ENCODE data around the gene LRPPRC.

LRPPRC gene

DNA sequence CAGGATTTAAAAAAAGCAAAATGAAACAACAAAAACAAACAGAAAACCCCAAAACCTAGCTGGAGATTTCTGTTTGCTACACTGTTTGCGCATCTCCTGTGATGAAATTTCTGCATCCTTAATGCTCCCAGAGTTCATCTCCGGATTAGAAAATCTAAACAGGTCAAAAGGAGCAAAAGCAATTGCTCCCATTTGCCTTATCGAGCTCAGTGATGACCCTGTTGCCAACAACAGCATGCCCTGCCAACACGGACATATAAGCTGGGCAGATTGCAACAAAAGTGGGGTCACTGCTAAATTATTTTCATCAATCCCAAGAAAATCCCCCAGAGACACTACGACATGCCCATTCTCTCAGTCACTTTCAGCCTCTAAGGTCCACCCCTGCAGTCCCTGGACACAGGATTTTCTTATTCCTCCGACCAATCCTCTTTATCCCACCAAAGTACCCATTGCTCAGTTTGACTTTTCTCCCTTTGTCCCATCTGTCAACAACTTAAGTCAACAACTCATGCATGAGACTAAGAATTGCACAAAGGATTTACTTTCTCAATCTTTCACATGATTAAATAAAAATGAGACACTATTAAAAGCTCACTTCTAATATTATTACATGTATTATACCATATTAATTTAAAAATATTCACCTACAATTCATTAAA is 89.2 kb downstream of the LRPPRC start:
- ATAC-seq = no peak

DNA sequence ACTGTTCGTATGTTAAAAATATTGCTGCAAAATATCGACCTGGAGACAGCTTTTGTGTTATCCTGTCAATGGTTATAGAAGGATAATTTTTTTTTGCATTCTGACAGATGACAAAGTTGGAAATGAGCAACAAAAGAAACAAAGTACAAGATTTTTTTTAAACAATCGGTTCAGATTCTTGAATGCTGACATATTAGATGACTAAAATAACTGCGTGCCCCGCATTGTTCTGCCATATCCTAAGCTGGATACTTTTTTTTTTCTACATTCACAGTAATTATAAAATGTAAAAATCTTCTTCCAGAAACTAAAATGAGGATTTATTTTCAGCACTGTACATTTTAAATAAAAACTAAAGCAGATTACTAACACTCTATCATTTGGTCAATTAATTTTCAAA is 89.9 kb downstream of the LRPPRC start:
- ATAC-seq = no peak

DNA sequence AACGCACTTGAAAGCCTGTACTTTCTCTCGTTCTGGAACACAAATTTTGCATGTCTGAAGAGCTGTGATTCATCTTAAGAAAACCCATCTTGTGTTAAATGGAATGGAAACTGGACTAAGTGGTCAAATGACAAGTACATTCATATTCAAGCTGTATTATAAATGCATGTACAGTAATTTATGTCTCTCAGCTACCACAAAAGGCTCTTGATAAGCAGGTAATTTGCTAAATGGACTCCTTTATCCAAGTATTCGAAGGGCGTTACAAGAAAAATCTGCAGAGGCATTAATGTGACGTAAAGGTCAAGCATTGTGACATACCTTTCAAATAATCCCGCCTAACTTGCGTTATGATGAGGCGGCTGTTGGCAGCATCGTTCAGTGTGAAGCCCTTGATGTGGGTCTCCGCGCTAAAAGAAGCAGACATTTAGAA is 90.4 kb downstream of the LRPPRC start:
- peak; percentile 41 to 77 for ATAC-seq

DNA sequence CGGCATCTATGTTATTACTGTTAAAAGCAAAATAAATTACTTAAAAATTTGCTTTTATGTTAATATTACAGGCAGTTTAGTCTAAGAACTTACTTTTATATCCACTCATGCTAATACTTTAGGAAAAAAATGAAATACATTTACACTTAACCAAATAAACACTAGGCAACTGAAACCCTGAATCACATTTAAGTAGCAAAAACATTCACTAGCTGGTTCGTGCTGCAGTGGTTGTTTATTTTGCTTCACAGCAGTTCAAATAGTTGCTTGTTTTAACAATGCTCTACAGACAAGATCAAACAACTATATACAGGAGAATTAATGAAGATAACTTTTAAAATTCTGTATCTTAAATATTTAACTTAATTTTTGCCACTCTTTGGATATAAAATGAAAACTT is 96.2 kb downstream of the LRPPRC start:
- no peak for ATAC-seq

DNA sequence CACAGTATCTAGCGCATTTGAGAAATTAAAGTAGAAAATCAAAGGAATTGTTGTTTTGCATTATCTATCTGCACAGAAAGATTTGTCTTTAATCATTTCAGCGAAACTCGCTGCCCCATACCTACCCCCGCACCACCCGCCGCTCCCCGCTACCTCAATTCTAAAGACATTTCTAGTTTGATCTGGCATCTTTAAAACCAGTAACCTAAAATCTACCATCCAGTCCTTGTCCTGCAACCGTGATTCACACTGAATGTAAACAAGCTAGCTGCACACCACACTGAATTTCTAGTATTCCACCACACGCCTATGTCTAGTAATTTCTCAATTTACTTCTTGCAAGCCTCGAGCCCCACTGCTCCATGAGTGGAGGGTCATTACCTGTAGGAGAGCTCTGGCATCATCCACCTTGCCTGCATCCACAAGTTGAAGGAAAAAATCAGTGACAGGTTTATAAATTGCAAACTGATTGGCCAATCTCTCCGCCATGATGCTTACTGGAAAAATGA is 96.9 kb downstream of the LRPPRC start:
- ATAC-seq = no peak

DNA sequence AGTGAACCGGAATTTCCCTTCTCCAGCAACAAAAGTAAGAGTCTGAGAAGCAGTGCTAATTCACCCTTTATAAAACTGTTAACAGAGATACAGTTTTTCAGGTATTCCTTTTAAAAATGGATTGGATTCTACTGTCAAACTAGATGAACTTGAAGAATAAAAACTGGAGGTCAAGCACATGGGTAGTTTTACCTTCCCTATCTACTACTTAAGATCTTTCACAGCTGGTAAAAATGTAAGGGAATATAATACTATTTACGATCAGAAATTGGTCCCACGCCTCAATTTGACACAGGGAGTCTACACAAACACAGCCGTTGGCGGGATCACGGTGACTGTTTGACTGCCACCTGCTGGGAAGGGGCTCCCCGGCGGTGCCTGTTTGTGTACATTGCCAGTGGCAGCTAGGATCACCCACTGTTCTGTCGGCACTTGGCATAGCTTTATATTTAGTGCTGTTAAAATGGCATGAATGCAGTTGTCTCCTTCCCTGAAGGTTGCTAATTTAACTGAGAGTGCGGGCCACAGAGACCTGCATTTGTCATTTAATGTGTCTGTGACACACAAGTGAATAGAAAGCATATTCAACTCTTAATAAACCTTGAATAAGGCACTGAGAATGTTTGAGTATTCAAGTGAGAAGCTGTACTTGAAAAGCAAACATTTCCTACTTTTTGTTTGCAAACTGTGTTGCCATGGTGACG is 97.5 kb downstream of the LRPPRC start:
- ATAC-seq = no peak

DNA sequence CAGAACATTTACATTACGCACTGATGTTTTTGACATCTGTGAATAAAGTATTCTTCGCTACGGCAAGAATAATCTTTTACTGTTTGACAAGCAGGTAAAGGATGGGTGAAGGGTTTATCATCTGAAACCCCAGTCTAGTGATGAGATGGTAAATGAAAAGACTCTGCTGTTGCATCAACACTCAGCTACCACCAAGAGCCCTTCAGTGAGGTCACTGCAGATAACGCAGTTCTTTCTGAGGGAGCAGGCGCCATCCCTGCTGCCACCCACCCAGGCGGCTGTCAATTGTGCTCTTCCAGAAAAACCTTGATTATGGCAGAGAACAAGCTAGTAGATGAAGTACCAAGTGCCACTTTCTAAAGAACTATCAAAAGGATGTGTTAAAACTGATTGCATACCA is 98.3 kb downstream of the LRPPRC start:
- no peak for ATAC-seq

DNA sequence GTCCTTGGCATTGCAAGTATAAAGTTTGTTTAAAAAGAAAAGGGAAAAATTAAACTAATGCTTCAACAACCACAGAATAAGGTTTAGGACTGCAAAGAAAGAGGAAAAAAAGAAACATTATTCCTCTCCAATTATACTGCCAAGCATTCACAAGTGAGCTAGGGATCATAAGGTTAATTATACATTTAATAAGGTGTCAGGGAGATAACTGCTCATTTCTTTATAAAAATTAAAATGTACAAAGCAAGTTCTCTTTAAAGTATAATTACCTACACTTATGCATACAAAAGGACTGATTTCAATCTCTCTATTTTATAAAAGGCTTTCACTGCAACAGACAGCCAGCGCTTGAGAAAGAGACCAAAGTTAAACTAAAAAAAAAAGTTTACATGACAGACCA is 98.9 kb downstream of the LRPPRC start:
- ATAC-seq = no peak

DNA sequence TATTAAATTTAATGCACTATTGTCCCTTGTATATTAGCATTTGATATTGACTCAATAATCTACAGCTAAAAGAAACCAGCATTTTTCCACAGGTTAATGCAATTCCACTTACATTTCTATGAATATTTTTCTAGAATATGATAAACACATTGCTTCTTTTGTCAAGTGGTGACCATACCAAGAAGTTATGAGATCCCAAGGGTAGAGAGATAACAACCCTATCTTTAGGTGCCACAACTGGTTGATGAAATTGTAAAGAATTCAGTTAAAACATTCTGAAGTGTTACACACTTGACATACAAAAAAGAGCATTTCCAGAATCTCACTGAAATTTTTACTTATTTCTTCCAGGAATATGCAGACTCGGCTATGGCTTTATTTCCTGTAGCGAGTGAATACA is 101.0 kb downstream of the LRPPRC start:
- ATAC-seq = no peak

DNA sequence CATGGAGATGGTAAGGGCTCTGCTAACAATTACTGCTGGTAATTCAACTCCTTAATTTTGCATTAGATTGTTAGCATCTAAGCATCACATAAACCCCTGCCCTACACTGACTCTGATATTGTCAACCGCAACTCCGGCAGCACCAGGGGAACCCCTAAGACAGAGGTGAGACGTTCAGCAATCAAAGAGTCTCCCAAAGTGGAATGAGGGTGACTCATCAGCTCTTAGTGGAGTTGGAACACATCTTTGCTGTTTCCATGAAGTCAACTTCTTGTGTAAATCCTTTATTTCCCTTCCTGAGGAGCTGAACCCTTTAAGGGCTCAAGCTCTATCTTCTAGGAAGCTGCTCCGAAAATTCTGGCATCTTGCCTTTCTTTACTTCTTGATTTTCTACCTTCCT is 104.9 kb downstream of the LRPPRC start:
- no peak for ATAC-seq

DNA sequence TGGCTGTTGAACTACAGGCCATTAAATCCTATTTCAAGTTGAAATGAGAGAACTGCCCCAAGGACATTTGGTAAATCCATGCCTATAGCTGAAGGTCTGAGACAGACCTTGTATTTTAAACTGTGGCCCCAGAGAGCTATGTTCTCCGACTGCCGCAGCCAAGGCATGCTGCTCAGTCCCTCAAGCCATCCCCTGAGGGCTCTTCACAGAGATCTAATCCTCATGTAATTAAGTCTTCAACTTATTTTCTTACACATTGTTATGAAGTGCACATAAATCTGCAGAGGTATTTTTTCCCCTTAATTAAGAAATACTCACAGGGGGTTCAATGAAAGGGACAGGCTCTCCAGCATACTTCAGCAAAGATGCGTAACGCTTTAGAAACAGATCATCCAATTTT is 106.4 kb downstream of the LRPPRC start:
- ATAC-seq = no peak

DNA sequence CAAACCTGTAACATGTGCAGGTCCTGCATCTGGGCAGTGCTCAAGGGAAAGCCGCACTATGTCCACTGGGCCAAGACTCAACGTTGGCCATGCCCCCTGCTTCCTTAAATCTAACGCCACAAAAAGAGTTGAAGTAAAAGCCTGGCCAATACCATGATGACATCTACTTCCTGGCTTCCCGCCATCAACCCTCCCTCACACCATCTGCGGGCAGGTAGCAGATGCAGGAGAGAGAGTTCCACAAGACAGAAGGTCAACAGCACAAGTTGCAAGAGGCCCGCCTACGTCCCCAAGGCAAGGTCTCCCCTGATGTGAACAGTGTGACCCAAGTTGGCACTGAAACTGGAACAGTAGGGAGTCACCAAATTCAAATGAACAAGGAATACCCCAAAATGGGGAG is 108.6 kb downstream of the LRPPRC start:
- ATAC-seq = no peak

DNA sequence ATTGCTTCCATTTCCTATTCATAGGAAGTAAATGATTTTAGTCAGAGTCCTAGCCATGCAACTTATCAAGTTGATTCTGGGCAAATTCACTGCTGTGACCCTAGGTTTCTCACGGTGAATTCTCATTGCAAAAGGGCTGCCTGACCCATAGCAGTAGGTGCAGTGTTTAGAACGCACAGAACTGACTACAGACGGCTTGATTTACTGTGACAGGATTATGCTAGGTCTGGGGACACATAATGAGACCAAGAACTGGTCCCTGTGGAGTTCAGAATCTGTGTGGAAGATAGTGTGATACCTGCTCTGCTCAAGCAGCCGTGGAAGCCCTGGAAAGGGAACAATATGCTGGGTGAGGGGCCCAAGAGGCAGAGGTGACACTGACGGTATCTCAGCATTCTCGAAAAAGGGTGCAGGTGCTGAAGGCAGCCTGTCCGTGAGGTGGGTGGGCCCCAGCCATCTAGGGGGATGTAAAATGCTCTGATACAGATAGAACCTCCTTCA is 110.6 kb downstream of the LRPPRC start:
- no peak for ATAC-seq

DNA sequence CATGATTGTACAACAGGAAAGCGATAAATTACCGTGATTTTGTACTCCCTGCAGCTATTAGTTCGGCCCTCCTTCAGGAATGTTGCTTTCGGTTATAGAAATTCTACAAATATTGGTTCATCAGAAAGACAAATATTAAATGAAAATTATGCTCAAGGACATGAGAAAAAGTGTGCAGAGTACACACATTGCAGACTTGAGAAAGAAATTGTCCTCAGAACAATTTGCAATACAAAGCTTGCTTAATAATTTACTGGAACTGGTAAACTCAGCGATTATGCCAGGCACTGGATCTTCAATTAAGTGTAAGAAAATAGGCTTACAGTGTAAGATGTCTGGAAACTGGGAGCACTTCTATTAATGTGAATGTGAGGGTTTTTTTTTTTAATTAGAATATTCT is 111.1 kb downstream of the LRPPRC start:
- no peak for ATAC-seq

DNA sequence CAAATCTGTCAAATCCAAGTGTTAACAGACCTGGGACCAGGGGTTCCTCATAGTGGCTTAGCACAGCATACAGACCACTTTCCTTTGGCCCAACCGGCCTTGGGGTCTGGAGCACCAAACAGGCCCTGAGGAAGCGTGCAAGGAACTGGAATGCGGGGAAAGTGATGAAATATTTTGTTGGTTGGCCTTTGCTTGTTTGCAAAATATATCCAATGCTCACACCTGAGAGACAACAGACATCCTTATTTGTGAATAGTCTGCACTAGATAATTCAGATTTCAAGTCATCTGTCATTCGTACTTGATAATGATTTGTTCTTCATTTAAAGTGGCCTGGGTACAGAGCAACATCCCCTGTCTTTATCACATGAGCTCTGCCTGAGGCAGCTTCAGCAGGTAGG is 113.5 kb downstream of the LRPPRC start:
- ATAC-seq = no peak

DNA sequence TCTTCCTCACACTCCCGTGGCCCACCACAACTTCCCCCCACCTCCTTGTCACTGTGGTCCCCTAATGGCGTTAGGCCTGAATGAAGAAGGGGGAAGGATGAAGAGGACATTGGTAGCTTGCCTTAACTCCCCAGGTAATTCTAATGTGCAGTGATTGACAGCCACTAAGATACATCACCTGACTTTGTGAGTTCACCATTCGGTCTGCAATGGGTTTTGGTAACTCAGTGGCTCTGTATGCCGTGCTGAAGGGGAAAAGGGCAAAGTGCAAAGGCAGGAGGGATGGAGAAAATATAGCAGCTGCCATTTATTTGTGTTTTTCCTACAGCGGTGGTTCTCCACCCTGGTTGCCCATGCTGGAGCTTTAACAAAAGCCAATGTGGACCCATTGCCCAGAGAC is 114.8 kb downstream of the LRPPRC start:
- ATAC-seq = no peak

DNA sequence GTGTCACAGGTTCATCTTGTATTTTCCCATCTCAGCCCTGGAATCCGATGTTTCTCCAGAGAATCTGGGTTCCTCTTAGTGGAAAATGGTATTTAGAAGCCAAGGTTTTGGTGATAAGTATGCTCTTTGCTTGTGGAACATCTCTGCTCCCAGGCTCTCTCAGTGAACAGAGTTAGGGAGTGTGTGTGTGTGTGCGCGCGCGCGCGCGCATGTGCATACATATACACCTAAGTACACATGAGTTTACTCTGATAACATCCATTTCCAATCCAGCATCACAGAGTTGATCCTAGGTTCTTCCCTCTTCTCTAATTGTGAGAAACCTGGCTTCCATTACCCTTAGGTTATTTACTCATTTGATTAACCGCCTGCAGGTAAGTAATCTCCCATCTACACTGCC is 115.3 kb downstream of the LRPPRC start:
- no peak for ATAC-seq

DNA sequence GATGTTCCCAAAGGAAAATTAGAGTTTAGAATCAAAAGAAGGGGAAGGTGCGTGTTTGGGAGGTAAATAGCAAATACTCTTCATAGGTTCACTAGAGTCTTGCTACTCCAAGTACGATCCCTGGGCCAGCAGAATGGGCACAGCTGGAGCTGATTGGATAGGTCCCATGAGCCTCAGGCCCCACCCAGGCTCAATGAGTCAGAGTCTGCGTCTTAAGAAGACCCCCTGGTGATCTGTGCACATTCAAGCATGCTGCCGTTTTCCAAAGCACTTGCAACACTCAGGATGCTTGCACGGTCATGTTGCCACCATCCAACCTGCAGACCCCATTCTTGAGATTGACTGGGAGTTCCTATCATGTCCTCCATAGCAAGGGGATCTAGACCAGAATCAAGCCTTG is 116.5 kb downstream of the LRPPRC start:
- no peak for ATAC-seq

DNA sequence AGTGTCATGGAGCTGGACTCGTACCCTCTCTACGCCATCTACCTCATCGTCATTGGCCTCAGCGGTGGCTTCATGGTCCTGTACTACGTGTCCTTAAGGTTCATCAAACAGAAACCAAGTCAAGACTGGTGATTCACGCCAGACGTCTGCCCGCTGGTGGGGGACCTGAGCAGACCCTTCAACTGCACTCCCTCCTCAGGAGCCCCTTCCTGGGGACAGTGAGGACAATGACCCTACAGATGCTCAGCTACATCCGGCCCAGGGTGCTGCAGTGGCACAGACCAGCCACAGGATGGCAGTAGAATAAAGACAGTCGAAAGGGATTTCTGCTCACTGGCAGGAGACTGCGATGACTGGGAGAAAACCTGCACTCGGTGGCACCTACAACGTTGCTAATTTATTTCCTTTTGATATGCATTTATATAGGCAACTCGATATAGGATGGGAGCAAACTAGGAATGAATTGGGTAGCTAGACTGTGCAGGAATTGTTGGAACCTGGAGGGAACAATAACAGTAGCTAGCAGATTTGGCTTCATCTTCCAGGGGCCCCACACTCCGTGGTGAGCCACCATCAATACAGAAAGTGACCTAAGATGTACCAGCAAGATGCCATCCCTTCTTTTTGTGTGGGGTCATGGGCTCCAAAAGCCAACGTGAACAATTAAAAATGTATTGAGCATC is 117.9 kb downstream of the LRPPRC start:
- peak; percentile 60 to 80 for ATAC-seq

DNA sequence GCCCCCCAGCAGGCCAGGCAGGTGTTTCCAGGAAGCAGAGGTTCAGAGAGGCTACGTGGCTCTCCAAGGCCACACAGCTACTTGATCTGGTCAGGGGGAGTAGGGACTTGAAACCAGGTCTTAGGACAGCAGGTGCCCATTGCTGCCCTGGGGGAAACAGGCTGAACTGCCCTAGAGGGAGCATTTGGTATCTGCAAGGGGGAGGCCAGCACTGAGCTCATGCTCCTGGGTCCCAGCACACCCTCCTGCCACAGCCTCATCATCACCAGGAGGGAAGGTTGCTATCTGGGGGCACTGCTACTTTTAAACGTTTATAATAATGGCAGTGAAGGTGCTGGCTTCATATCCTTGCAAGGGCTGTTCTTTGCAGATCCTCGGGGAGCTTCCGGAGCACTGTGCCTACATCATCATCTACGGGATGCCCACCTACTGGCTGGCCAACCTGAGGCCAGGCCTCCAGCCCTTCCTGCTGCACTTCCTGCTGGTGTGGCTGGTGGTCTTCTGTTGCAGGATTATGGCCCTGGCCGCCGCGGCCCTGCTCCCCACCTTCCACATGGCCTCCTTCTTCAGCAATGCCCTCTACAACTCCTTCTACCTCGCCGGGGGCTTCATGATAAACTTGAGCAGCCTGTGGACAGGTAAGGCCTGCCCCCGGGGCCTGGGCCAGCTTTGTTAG is 120.9 kb downstream of the LRPPRC start:
- ATAC-seq = no peak

DNA sequence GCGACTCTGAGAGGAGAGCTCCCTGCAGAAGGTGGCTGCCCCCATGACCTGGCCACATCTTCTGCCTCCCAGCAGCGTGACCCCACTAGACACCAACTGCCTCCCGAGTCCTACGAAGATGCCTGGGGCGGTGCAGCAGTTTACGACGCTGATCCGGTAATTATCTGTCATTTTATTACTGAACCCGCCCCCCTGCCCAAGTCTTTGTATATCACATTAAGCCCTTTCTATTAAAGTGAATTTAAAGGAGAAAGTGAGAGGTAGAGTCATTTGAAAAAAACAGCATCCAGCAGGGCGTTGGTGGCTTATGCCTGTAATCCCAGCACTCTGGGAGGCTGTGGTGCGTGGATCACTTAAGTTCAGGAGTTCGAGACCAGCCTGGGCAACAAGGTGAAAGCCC is 123.6 kb downstream of the LRPPRC start:
- no peak for ATAC-seq

DNA sequence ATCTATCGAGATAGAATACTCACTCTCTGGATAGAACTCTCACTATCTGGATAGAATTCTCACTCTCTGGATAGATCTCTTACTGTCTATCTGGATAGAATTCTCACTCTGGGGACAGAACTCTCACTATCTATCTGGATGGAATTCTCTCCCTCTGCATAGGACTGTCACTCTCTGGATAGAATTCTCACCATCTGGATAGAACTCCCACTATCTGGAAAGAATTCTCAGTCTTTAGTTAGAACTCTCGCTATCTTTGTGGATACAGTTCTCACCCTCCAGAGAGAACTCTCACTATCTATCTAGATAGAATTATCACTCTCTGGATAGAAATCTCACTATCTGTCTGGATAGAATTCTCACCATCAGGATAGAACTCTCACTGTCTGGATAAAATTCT is 140.5 kb downstream of the LRPPRC start:
- ATAC-seq = no peak

DNA sequence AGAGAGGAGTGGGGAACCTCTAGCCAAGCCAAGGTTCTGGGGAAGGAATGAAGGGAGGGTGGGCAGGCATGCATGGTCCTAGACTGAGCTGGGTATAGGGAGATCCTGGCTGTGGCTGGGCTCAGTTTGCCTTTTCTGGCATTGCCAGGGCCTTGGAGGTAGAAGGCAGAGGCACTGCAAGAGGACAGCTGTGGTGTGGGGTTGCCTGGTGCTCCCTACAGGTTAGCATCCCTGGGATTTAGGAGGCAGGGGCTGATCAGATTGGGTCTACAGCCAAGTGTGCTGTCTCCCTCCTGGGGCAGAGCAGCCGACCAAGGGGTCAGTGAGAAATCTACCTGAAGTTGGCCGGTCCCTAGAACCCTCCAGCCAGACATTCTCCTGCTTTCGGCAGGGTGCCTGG is 141.1 kb downstream of the LRPPRC start:
- ATAC-seq = no peak
